Stimulated activated CD8-positive, alpha-beta memory T cell treated with anti-CD3 and anti-CD28 coated beads, Interleukin-15, amount 100 ng/mL, for 4 hours (primary cell): ENCODE data around the gene NCOR2.

ENCODE experiments used
- DNase-seq, 2 donors: peaks; one replicate each; pipeline ENCODE4 v3.0.0-alpha.2; 2020; ENCODE audit warnings: low read depth in 2 of 2

Gene NCOR2

GRCh38 chr12:124566997-124567672, at the start of gene NCOR2:
NCOR2 (minus strand) TSS chr12:124567612; CDS start chr12:124495251, 72,361 bp downstream.
- peak; percentile 19 to 49 for DNase-seq

- DNase-seq: no peak
Measured at GRCh38 chr12:124616394-124617221, 49.2 kb upstream of the NCOR2 start.

- DNase-seq: no peak
Measured at GRCh38 chr12:124614512-124615292, 47.3 kb upstream of the NCOR2 start.

GRCh38 chr12:124613151-124613585, 45.8 kb upstream of the NCOR2 start:
- no peak for DNase-seq

GRCh38 chr12:124612410-124612680, 44.9 kb upstream of the NCOR2 start:
- DNase-seq: no peak

- DNase-seq: no peak
Measured at GRCh38 chr12:124611559-124612409, 44.4 kb upstream of the NCOR2 start.

GRCh38 chr12:124610629-124611558, 43.5 kb upstream of the NCOR2 start:
- DNase-seq: no peak

GRCh38 chr12:124610021-124610612, 42.7 kb upstream of the NCOR2 start:
- no peak for DNase-seq

- DNase-seq: peak; percentile 55 to 69
Measured at GRCh38 chr12:124609041-124609989, 41.9 kb upstream of the NCOR2 start.

GRCh38 chr12:124608450-124608870, 41.0 kb upstream of the NCOR2 start:
- no peak for DNase-seq

GRCh38 chr12:124607681-124608425, 40.4 kb upstream of the NCOR2 start:
- no peak for DNase-seq

GRCh38 chr12:124605883-124606774, 38.7 kb upstream of the NCOR2 start:
- DNase-seq: no peak

- DNase-seq: no peak
Measured at GRCh38 chr12:124605150-124605882, 37.9 kb upstream of the NCOR2 start.

- no peak for DNase-seq
Measured at GRCh38 chr12:124604264-124604680, 36.9 kb upstream of the NCOR2 start.

- no peak for DNase-seq
Measured at GRCh38 chr12:124603831-124604251, 36.4 kb upstream of the NCOR2 start.

- no peak for DNase-seq
Measured at GRCh38 chr12:124603100-124603541, 35.7 kb upstream of the NCOR2 start.
